ENCODE results near the gene CDH4.

The CDH4 gene

DNA sequence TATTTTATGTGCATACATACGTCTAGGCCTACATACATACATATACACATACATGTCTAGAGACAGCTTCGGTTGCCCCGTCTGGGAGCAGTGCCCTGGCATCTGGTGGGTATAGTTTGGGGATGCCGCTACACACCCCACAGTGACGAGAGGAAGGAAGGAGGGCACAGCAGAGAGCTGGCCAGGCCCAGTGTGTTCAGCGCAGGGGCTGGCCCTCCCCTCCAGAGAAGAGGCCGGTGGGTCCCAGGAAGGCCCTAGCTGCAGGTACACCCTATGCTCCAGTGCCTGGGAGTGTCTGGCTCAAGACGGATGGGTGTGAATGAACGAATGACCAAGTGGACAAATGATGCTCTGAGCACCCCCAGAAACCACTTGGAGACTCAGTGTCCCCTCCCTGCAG, 284.6 kb downstream of the CDH4 start:
- no peaks in the 10 kb centered on the region for H3K36me3 ChIP-seq (ENCODE audit: control insufficient read depth in 2 of 2, insufficient read depth in 1 of 2, low read length in 2 of 2)
- H3K4me3 ChIP-seq (ENCODE audit: low read depth, low read length) = no peak overlapping the region
- H3K9me3 ChIP-seq (ENCODE audit: control insufficient read depth, insufficient read depth, low read depth, low read length) = no peaks in the 10 kb centered on the region
- TF ChIP-seq ZNF707 (tag by site-specific recombination; IDR thresholded peaks at IDR 0.05) (no peak), ZFHX2 (tag by site-specific recombination; conservative IDR thresholded peaks at IDR 0.05) (no peak), REPIN1 (tag by site-specific recombination; IDR thresholded peaks at IDR 0.05; ENCODE audit: low read depth) (no peak), ZNF140 (tag by site-specific recombination; IDR thresholded peaks at IDR 0.05) (no peak), ZNF221 (tag by site-specific recombination; IDR thresholded peaks at IDR 0.05; ENCODE audit: borderline replicate concordance) (no peak), ZNF324 (tag by site-specific recombination; IDR thresholded peaks at IDR 0.05) (no peak), SP3 (tag by site-specific recombination; IDR thresholded peaks at IDR 0.05) (no peak), ZNF629 (tag by site-specific recombination; IDR thresholded peaks at IDR 0.05) (no peak), ZNF121 (tag by site-specific recombination; IDR thresholded peaks at IDR 0.05) (no peak)
- TF ChIP-seq, protein P1, sequence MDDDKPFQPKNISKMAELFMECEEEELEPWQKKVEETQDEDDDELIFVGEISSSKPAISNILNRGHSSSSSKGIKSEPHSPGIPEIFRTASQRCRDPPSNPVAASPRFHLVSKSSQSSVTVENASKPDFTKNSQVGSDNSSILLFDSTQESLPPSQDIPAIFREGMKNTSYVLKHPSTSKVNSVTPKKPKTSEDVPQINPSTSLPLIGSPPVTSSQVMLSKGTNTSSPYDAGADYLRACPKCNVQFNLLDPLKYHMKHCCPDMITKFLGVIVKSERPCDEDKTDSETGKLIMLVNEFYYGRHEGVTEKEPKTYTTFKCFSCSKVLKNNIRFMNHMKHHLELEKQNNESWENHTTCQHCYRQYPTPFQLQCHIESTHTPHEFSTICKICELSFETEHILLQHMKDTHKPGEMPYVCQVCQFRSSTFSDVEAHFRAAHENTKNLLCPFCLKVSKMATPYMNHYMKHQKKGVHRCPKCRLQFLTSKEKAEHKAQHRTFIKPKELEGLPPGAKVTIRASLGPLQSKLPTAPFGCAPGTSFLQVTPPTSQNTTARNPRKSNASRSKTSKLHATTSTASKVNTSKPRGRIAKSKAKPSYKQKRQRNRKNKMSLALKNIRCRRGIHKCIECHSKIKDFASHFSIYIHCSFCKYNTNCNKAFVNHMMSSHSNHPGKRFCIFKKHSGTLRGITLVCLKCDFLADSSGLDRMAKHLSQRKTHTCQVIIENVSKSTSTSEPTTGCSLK (tag by site-specific recombination; IDR thresholded peaks at IDR 0.05) = no peak
- no peak overlapping the region for H3K27ac ChIP-seq (ENCODE audit: extremely low read depth, low read depth, low read length)
- no peaks in the 10 kb centered on the region for H3K4me1 ChIP-seq (ENCODE audit: control insufficient read depth, insufficient read depth, low read length)
- ChIA-PET POLR2A (no interaction called here), CTCF (no interaction called here)

DNA sequence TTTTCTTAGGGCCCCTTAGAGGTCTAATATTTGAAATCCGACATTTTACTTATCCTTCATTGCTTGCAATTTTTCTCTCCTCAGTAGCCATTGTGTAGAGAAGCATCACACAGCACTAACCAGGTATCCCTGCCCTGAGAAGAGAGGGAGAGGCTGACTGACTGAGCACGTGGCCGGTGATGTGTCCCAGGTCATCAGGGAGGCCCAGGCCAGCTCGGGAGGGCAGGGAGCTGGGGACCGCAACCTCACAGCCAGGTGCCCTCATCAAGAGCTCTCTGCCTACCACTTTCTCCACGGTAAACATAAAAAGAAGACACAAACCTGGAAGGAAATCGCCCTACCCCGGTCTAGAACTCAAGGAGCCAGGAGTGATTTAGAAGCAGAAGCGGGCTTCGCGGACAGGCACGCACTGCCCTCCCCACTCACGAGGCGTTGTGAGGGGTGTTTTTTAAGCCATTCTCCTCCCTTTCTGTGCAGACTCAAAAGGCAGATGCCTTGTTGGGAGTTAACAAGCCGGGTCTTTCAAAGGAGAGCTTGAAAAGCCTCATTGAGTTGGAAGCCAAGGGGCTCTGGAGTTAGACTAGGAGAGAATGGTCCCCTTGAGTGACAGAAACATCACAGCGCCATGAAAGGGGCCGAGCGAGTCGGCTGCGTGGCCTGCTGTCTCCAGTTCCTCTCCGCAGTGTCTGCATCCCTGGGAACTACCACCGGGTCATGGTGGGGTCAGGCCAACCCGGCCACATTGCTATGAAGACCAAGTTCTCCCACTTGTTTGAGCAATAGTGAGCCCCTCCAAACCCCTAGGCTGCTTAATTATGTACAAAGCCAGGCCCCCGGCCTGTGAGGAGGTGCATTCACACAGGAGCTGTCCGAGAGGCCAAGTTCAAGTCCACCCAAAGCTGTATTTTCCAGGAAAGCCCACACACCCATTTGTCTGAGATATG, 285.4 kb downstream of the CDH4 start:
- H3K4me1 ChIP-seq (ENCODE audit: control insufficient read depth, insufficient read depth, low read length) = no peaks in the 10 kb centered on the region
- CTCF ChIA-PET = no interaction called here
- H3K36me3 ChIP-seq (ENCODE audit: control insufficient read depth in 2 of 2, insufficient read depth in 1 of 2, low read length in 2 of 2) = no peaks in the 10 kb centered on the region
- H3K9me3 ChIP-seq (ENCODE audit: control insufficient read depth, insufficient read depth, low read depth, low read length) = no peaks in the 10 kb centered on the region
- no peak overlapping the region for H3K27ac ChIP-seq (ENCODE audit: extremely low read depth, low read depth, low read length)
- H3K4me3 ChIP-seq (ENCODE audit: low read depth, low read length) = no peak overlapping the region
- POLR2A ChIA-PET = no interaction called here
- TF ChIP-seq, protein P2, sequence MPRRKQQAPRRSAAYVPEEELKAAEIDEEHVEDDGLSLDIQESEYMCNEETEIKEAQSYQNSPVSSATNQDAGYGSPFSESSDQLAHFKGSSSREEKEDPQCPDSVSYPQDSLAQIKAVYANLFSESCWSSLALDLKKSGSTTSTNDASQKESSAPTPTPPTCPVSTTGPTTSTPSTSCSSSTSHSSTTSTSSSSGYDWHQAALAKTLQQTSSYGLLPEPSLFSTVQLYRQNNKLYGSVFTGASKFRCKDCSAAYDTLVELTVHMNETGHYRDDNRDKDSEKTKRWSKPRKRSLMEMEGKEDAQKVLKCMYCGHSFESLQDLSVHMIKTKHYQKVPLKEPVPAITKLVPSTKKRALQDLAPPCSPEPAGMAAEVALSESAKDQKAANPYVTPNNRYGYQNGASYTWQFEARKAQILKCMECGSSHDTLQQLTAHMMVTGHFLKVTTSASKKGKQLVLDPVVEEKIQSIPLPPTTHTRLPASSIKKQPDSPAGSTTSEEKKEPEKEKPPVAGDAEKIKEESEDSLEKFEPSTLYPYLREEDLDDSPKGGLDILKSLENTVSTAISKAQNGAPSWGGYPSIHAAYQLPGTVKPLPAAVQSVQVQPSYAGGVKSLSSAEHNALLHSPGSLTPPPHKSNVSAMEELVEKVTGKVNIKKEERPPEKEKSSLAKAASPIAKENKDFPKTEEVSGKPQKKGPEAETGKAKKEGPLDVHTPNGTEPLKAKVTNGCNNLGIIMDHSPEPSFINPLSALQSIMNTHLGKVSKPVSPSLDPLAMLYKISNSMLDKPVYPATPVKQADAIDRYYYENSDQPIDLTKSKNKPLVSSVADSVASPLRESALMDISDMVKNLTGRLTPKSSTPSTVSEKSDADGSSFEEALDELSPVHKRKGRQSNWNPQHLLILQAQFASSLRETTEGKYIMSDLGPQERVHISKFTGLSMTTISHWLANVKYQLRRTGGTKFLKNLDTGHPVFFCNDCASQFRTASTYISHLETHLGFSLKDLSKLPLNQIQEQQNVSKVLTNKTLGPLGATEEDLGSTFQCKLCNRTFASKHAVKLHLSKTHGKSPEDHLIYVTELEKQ (tag by site-specific recombination; IDR thresholded peaks at IDR 0.05; ENCODE audit: borderline replicate concordance) = no peak
- TF ChIP-seq ZNF155 (tag by site-specific recombination; IDR thresholded peaks at IDR 0.05) (no peak), ZNF585B (tag by site-specific recombination; IDR thresholded peaks at IDR 0.05) (no peak)

GRCh38 chr20:61538183-61538942, 286.3 kb downstream of the CDH4 start:
- H3K4me1 ChIP-seq (ENCODE audit: control insufficient read depth, insufficient read depth, low read length) = no peaks in the 10 kb centered on the region
- POLR2A ChIA-PET = no interaction called here
- TF ChIP-seq ZIC2 (tag by site-specific recombination; IDR thresholded peaks at IDR 0.05) = peak; percentile 19; the same call in 1 of the 2 replicates
- TF ChIP-seq ZNF10 (tag by site-specific recombination; IDR thresholded peaks at IDR 0.05) = no peak

More at GRCh38 chr20:61538183-61538942, 286.3 kb downstream of the CDH4 start:
- Histone ChIP-seq H3K9me3 (ENCODE audit: control insufficient read depth, insufficient read depth, low read depth, low read length) (no peaks in the 10 kb centered on the region), H3K36me3 (ENCODE audit: control insufficient read depth in 2 of 2, insufficient read depth in 1 of 2, low read length in 2 of 2) (no peaks in the 10 kb centered on the region), H3K4me3 (ENCODE audit: low read depth, low read length) (no peak overlapping the region), H3K27ac (ENCODE audit: extremely low read depth, low read depth, low read length) (no peak overlapping the region)
- CTCF ChIA-PET = no interaction called here
